OCI-M1 (cell line): Measurements from ENCODE around the gene ST6GALNAC5.

Experiments used
- DNase-seq: peaks from one replicate; lab custom pipeline; 2025; lab: John Stamatoyannopoulos, UW

ST6GALNAC5 gene

GRCh38 chr1:77047978-77048614 is 180.8 kb downstream of the ST6GALNAC5 start:
- DNase-seq, result peak; percentile 36

GRCh38 chr1:77048615-77049005 is 181.3 kb downstream of the ST6GALNAC5 start:
- no peak for DNase-seq

DNA sequence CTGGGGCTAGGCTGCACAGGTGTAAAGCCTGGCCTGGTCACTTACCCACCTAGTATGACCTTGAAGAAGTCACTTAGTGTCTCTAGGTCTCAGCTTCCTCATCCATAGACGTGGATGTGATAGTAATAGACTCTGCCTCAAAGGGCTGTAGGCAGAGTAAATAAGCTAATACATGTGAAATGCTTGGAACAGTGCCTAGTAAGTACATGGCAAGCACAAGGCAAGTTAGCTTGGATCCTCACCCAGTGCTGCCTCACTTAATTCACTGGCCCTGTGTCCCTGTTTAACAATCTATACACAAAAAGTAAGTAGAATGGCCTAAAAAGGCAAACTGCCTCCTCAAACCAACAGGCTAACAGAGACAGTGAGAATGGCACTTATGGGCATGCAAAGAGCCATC is 184.1 kb downstream of the ST6GALNAC5 start:
- DNase-seq, result no peak

DNA sequence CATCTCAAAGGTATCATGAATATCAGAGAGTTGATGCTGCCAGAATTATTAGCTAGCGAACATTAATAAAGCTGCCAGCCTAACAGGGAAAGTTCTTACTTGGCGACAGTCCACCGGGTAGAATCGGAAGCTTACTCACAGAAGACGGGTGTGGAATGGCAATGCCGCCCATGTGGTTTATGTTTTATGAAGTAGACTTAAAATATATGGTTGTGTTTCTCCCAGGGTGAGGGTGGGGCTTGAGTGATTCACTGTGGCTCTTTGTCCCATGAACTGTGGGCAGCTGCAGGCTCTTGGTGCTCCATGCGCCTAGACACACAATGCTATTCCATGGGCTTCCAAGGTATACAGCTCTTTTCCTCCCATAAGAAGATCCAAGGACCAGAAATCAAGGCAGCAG is 189.2 kb downstream of the ST6GALNAC5 start:
- DNase-seq, result no peak

- no peak for DNase-seq
Measured at GRCh38 chr1:77057994-77058585, 190.8 kb downstream of the ST6GALNAC5 start.

- DNase-seq, result peak; percentile 54
Measured at GRCh38 chr1:77060000-77060399, 192.7 kb downstream of the ST6GALNAC5 start.

DNA sequence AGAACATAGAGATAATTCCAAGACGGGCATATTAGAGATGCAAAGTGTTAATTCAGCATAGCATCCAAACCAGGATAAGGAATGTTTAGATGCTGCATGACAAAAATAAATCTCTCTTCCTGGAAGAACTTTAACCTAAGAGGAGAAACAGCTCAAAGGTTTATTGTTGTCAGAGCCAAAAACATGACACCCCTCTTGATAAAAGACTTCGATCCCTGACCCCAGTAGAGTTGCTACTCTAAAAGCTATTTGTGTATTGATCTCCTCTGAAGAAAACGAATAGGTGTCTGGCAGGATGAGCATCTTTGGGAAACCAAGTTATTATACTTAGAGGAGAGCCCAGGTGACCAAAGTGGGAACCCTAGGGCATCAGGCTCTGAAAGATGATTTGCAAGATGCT is 193.9 kb downstream of the ST6GALNAC5 start:
- DNase-seq, result no peak

GRCh38 chr1:77063118-77063517 is 195.8 kb downstream of the ST6GALNAC5 start:
- no peak for DNase-seq

- DNase-seq, result no peak
Measured at GRCh38 chr1:77064246-77064645, 197.0 kb downstream of the ST6GALNAC5 start.

DNA sequence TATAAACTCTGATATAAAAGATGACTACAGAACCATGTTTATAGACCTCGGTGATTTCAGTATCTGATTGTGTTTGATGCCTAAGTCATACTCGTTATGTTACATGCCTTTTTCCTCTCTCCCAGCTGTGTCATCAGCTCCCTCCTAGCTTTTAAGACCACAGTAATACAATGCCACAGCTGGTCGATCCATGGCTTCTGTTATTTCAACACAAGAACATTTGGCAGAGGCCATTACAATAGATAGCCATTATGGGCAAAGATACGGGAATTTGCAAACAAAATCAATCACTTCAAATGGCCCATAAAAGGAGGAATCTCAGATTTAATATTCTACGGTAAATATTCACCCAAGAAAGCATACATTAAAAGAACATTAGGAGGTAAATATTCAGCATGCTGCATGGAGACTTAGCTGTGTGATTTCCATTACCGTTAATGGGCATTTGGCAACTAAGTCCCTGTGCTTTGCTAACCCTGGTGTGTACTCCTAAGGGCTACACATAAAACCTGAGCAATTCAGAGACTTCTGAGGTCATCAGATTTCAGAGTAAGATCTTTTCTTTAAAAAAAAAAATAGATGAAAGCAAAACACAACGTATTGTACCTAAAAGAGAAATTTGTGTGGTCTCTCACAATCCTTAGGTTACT is 198.5 kb downstream of the ST6GALNAC5 start:
- DNase-seq, result no peak

DNA sequence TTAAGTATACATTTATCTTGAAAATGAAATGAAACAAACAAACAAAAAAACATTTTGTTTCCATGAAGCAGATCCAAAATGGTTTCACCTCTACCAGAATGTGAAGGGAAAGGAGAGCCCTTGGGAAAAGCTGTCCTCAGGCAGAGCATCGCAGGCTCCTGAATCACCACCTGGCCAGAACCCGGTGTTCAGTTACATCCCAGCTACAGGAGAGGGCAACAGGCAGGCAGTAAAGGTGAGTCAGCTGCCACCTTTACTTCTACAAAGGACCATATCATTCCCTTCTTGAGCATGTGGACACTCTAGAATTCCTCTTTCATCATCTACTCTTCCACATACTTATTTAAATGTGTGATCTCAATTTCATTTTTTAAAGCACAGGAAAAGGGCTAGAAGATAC is 200.7 kb downstream of the ST6GALNAC5 start:
- DNase-seq, result no peak

GRCh38 chr1:77076759-77077158 is 209.5 kb downstream of the ST6GALNAC5 start:
- DNase-seq, result peak; percentile 13

DNA sequence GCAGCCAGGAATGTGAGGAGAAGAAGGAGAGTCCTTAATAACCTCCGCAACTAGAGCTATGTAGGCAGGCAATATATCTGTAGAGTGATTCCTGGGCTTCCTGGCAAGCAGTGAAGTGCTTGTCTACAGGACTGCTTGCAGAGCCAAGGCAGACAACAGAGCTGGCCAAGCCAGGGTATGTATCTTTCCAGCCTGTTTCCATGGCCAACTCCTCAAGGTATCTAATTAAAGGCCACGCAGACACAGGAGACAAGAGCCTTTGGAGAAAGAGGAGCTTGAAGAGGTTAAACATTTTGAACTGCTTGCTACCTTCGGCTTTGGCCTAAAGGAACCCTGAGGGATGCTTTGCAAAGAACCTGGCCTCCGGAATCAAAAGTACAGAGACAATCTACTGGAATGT is 214.6 kb downstream of the ST6GALNAC5 start:
- DNase-seq, result no peak

GRCh38 chr1:77084457-77084856 is 217.2 kb downstream of the ST6GALNAC5 start:
- no peak for DNase-seq

DNA sequence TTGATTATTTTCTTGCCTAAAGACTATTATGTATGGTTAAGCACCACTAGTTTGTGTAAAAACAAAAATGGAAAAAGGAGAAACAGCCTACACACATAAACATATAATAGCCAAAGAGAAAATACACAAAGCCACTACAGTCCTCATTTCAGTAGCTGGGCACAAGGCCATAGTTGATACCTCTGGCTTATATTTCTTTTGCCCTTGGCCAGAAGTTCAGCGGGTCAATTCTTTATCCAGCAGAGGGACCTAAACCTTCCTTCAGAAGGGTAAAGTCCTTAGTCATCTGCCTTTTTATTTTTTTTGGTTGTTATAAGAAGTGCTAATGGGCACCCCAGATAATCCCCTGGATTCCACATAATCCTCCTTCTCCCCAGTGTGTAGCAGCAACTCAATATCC is 217.8 kb downstream of the ST6GALNAC5 start:
- no peak for DNase-seq

DNA sequence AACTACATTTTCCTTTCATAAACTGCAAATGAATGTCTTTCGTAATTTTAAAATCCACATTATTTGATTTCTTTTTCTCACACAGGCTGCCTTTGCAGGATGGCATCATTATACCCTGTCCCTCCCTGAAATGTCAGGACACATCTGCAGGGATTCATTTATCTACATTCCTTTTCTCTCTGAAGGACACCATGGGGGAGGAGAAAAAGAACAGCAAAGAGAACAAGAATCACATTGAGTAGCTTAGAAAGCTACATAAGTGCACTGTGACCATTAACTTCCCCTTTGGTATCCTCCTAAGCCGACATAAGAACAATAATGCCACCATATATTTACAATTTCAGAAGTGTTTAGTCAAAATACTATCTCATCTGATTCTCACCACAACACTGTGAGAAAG is 222.5 kb downstream of the ST6GALNAC5 start:
- DNase-seq, result no peak

- DNase-seq, result no peak
Measured at GRCh38 chr1:77095236-77095635, 228.0 kb downstream of the ST6GALNAC5 start.

GRCh38 chr1:77096496-77097255 is 229.4 kb downstream of the ST6GALNAC5 start:
- DNase-seq, result no peak

- DNase-seq, result no peak
Measured at GRCh38 chr1:77100875-77101274, 233.6 kb downstream of the ST6GALNAC5 start.

DNA sequence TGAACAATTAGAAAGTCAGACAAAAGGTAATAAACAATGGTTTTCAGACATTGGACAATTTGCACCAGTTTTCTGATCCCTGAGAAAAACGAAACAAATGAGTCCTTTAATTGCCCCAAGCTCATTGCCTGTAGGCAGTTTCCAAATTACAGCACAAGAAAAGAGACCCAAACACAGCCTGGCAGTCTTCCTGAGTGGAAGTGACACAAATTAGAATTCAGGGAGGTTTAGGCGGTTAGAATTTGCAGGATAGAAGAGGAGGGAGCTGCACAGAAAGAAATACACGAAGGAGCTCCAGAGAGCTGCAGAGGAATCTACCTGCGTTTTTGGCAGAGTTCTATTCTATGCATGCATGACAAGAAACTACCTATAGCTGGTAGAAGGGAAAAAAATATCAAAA is 236.2 kb downstream of the ST6GALNAC5 start:
- no peak for DNase-seq

DNA sequence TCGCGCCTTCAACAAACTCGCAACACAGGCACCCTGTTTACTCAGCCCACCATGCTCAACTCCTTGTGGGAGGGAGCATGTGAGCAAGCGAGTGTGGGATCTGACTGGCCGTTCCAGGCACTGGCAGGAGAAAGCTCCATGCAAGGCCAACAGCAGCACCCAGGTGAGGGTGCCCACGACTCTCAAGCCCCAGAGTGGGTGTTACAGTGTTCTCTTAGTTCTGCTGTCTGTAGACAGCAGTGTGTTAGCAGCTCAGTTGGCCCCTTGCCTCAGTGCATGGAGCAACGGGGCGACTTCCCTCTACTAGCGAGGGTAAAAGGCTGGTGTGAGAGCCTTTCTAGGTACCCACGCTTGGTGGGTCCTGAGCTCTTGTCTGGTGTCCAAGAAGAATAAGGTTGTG is 237.4 kb downstream of the ST6GALNAC5 start:
- no peak for DNase-seq
